ENCODE measurements around the gene RNF187.
"Not testable (repeated sequence)": the region's sequence is repeated elsewhere in the genome, so short reads cannot be mapped to it uniquely, and the experiment has no call there.

The RNF187 gene

GRCh38 chr1:228462560-228462959 lies 24.6 kb upstream of the RNF187 start:
- no peak for DNase-seq

- no peak for DNase-seq
These were observed 24.1 kb upstream of the RNF187 start for GRCh38 chr1:228463009-228463558.

GRCh38 chr1:228463559-228464455 lies 23.4 kb upstream of the RNF187 start:
- DNase-seq, result peak; percentile 61

- peak; percentile 95 for DNase-seq
These were observed 22.6 kb upstream of the RNF187 start for GRCh38 chr1:228464487-228464983.

GRCh38 chr1:228465141-228465540 lies 22.0 kb upstream of the RNF187 start:
- no peak for DNase-seq

- DNase-seq, result no peak
These were observed 21.5 kb upstream of the RNF187 start for GRCh38 chr1:228465571-228466146.

- DNase-seq, result not testable (repeated sequence)
These were observed 19.0 kb upstream of the RNF187 start for GRCh38 chr1:228468188-228468587.

GRCh38 chr1:228469413-228470162 lies 17.6 kb upstream of the RNF187 start:
- DNase-seq, result no peak

GRCh38 chr1:228471154-228471761 lies 15.9 kb upstream of the RNF187 start:
- DNase-seq, result no peak

GRCh38 chr1:228471762-228472398 lies 15.3 kb upstream of the RNF187 start:
- DNase-seq, result no peak

GRCh38 chr1:228472655-228473054 lies 14.5 kb upstream of the RNF187 start:
- DNase-seq, result no peak

GRCh38 chr1:228474507-228474906 lies 12.7 kb upstream of the RNF187 start:
- no peak for DNase-seq

GRCh38 chr1:228475812-228476211 lies 11.4 kb upstream of the RNF187 start:
- no peak for DNase-seq

GRCh38 chr1:228477263-228477662 lies 9.9 kb upstream of the RNF187 start:
- DNase-seq, result no peak

- no peak for DNase-seq
These were observed 8.9 kb upstream of the RNF187 start for GRCh38 chr1:228478326-228478725.

- DNase-seq, result no peak
These were observed 8.1 kb upstream of the RNF187 start for GRCh38 chr1:228478912-228479711.

- DNase-seq, result no peak
These were observed 3.4 kb upstream of the RNF187 start for GRCh38 chr1:228483789-228484188.

- DNase-seq, result peak; percentile 95
These were observed 416 bp upstream of the RNF187 start for GRCh38 chr1:228486596-228487335.

GRCh38 chr1:228488125-228488817 lies 1.1 kb downstream of the RNF187 start:
- DNase-seq, result no peak

All from NCI-H510A treated with DMSO at 0.1 percent for 48 hours (cell line).